ENCODE results near the gene HAPSTR1. TPM values are rescaled to one million over a fixed set of nuclear protein-coding genes. Genes with fewer than 3 reads are reported as not detected.

HAPSTR1 gene
- total and polyA plus RNA-seq, 2 experiments from 2014 or later = 9.5 to 66.0 TPM

- Histone ChIP-seq H4K20me1 (replicated peaks; ENCODE audit: insufficient read depth) (peaks cover 73% of the 10 kb centered on the region), H3K27ac (ENCODE audit: low read depth) (no peak overlapping the region; the same call in 1 of the 2 replicates), H3K79me2 (replicated peaks; ENCODE audit: insufficient read depth) (peaks cover 100% of the 10 kb centered on the region), H3K4me3 (no peak overlapping the region), H3K9me2 (ENCODE audit: insufficient read depth) (no peaks in the 10 kb centered on the region), H2AFZ (no peak overlapping the region), H3F3A (replicated peaks; ENCODE audit: low read depth) (no peaks in the 10 kb centered on the region), H3K4me2 (no peak overlapping the region), H3K4me1 (ENCODE audit: insufficient read depth) (peaks cover 61% of the 10 kb centered on the region), H3K36me3 (ENCODE audit: insufficient read depth) (peaks cover 22% of the 10 kb centered on the region; the same call in 1 of the 2 replicates), H3K27me3 (ENCODE audit: insufficient read depth) (no peaks in the 10 kb centered on the region)
- H3K27me3 Mint-ChIP-seq (ENCODE audit: insufficient read depth, low read depth, poor library complexity) = peaks cover 9% of the 10 kb centered on the region
- H3K4me3 Mint-ChIP-seq = no peak overlapping the region
- ATAC-seq (no peak), DNase-seq (ENCODE audit: low spot score) (no peak)
- no peaks in the 10 kb centered on the region for H3K9me3 Mint-ChIP-seq
- H3K36me3 Mint-ChIP-seq (ENCODE audit: low read depth) = peaks cover 33% of the 10 kb centered on the region
- H3K27ac Mint-ChIP-seq = peak overlapping the region; percentile 33
- peaks cover 59% of the 10 kb centered on the region for H3K4me1 Mint-ChIP-seq
- TF ChIP-seq ZNF114 (CRISPR knock-in tag; IDR thresholded peaks at IDR 0.05) (no peak), ZNF331 (CRISPR knock-in tag; IDR thresholded peaks at IDR 0.05; ENCODE audit: low read depth) (no peak), JUNB (IDR thresholded peaks at IDR 0.05; ENCODE audit: unreplicated experiment) (no peak), CTCF (conservative IDR thresholded peaks at IDR 0.05; ENCODE audit: low read depth in 2 of 2) (no peak)
These were observed 22.7 kb downstream of the HAPSTR1 start for GRCh38 chr16:9114112-9114511.

GRCh38 chr16:9114842-9115241 is 23.4 kb downstream of the HAPSTR1 start:
- TF ChIP-seq CTCF (conservative IDR thresholded peaks at IDR 0.05; ENCODE audit: low read depth in 2 of 2) = 0 out of 4 replicates have a peak, but pooled peaks of 1 of the 2 experiments have one; percentile 18
- TF ChIP-seq STAT1 (IDR thresholded peaks at IDR 0.05; ENCODE audit: unreplicated experiment) = no peak
- H4K20me1 ChIP-seq (replicated peaks; ENCODE audit: insufficient read depth) = peaks cover 76% of the 10 kb centered on the region
- H3K9me3 Mint-ChIP-seq = no peaks in the 10 kb centered on the region
- H3K27me3 ChIP-seq (ENCODE audit: insufficient read depth) = no peaks in the 10 kb centered on the region
- DNase-seq (ENCODE audit: low spot score) (no peak), ATAC-seq (peak; percentile 63)
- H3K27me3 Mint-ChIP-seq (ENCODE audit: insufficient read depth, low read depth, poor library complexity) = peaks cover 9% of the 10 kb centered on the region
- H3K36me3 ChIP-seq (ENCODE audit: insufficient read depth) = peaks cover 22% of the 10 kb centered on the region; the same call in 1 of the 2 replicates
- H3K36me3 Mint-ChIP-seq (ENCODE audit: low read depth) = peaks cover 32% of the 10 kb centered on the region
- peaks cover 100% of the 10 kb centered on the region for H3K79me2 ChIP-seq (replicated peaks; ENCODE audit: insufficient read depth)
- H3F3A ChIP-seq (replicated peaks; ENCODE audit: low read depth) = no peaks in the 10 kb centered on the region
- no peak overlapping the region for H3K4me3 Mint-ChIP-seq
- H3K4me3 ChIP-seq = no peak overlapping the region
- H3K4me1 ChIP-seq (ENCODE audit: insufficient read depth) = peaks cover 55% of the 10 kb centered on the region
- no peak overlapping the region; the same call in 1 of the 2 replicates for H3K27ac ChIP-seq (ENCODE audit: low read depth)
- H3K4me2 ChIP-seq = no peak overlapping the region
- no peak overlapping the region for H2AFZ ChIP-seq
- H3K9me2 ChIP-seq (ENCODE audit: insufficient read depth) = no peaks in the 10 kb centered on the region
- peak overlapping the region; percentile 37; the same call in 1 of the 2 replicates for H3K27ac Mint-ChIP-seq
- peaks cover 51% of the 10 kb centered on the region for H3K4me1 Mint-ChIP-seq

- peaks cover 51% of the 10 kb centered on the region for H3K4me1 ChIP-seq (ENCODE audit: insufficient read depth)
- H3K27ac ChIP-seq (ENCODE audit: low read depth) = no peak overlapping the region; the same call in none of the 2 replicates
- H3K4me3 Mint-ChIP-seq = no peak overlapping the region
- ATAC-seq (no peak), DNase-seq (ENCODE audit: low spot score) (no peak)
- H3K27me3 Mint-ChIP-seq (ENCODE audit: insufficient read depth, low read depth, poor library complexity) = peaks cover 9% of the 10 kb centered on the region
- peaks cover 100% of the 10 kb centered on the region for H3K79me2 ChIP-seq (replicated peaks; ENCODE audit: insufficient read depth)
- H3K9me2 ChIP-seq (ENCODE audit: insufficient read depth) = no peaks in the 10 kb centered on the region
- H3K36me3 ChIP-seq (ENCODE audit: insufficient read depth) = peaks cover 22% of the 10 kb centered on the region; the same call in 1 of the 2 replicates
- H3K27ac Mint-ChIP-seq = no peak overlapping the region
- no peaks in the 10 kb centered on the region for H3K27me3 ChIP-seq (ENCODE audit: insufficient read depth)
- H3K4me2 ChIP-seq = no peak overlapping the region
- H4K20me1 ChIP-seq (replicated peaks; ENCODE audit: insufficient read depth) = peaks cover 75% of the 10 kb centered on the region
- H3F3A ChIP-seq (replicated peaks; ENCODE audit: low read depth) = no peaks in the 10 kb centered on the region
- peaks cover 47% of the 10 kb centered on the region for H3K4me1 Mint-ChIP-seq
- no peak overlapping the region for H2AFZ ChIP-seq
- H3K9me3 Mint-ChIP-seq = no peaks in the 10 kb centered on the region
- peaks cover 31% of the 10 kb centered on the region for H3K36me3 Mint-ChIP-seq (ENCODE audit: low read depth)
- no peak overlapping the region for H3K4me3 ChIP-seq
- no peak for TF ChIP-seq ZNF462 (CRISPR knock-in tag; IDR thresholded peaks at IDR 0.05)
These were observed 23.8 kb downstream of the HAPSTR1 start for GRCh38 chr16:9115277-9115676.
